Measurements from ENCODE around the gene BUD31. TPM values are rescaled to one million over a fixed set of nuclear protein-coding genes. Genes with fewer than 3 reads are reported as not detected.
A peak's percentile ranks its signal among the peaks of the same experiment; 100 is the strongest.

BUD31 gene
- total and polyA plus RNA-seq, 9 of the 15 experiments (the other 6 are each of a cell fraction or from before 2014, with no cell fraction given): 105 to 342 (median 247) TPM

DNA sequence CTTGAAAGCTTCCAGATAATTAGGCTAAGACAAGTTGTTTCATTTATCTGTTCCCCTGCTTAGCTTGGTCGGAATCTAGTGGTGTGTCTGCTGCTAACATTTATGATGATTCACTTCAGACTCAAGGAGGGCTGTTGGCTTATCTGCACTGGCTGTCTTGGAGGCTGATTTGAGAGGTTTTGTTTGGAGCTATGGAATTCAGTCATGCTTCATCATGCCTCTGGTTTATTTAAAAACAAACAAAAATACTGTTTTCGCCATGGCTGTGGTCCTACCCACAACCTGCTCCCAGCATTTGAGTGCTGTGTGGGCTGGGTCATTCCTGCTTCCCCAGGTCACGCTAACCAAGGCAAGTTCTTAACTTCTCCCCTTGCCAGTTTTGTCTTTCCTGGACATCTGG is 46.0 kb upstream of the BUD31 start (continued):
- TF ChIP-seq JUND (IDR thresholded peaks at IDR 0.05; ENCODE audit: borderline replicate concordance, low read depth, low read length) (peak; percentile 64; the same call in 1 of the 2 replicates), JUND (tag; IDR thresholded peaks at IDR 0.05; ENCODE audit: borderline replicate concordance, low read depth, low read length) (peak; percentile 77; the same call in 2 of the 3 replicates), ZNF609 (CRISPR knock-in tag; IDR thresholded peaks at IDR 0.05; ENCODE audit: borderline replicate concordance) (no peak), ETV1 (tag; conservative IDR thresholded peaks at IDR 0.05; ENCODE audit: low read depth) (no peak), DMBX1 (CRISPR knock-in tag; IDR thresholded peaks at IDR 0.05; ENCODE audit: borderline replicate concordance) (no peak), IRF2 (CRISPR knock-in tag; IDR thresholded peaks at IDR 0.05) (no peak), MBD1 (CRISPR knock-in tag; IDR thresholded peaks at IDR 0.05) (no peak), BHLHE40 (IDR thresholded peaks at IDR 0.05; ENCODE audit: low read length) (no peak; the same call in 1 of the 2 replicates), DPF2 (IDR thresholded peaks at IDR 0.05) (peak; percentile 52; the same call in 1 of the 2 replicates), CREBBP (IDR thresholded peaks at IDR 0.05; ENCODE audit: low read depth, low read length) (no peak), NFE2 (IDR thresholded peaks at IDR 0.05; ENCODE audit: low read depth) (peak; percentile 57), NFRKB (IDR thresholded peaks at IDR 0.05; ENCODE audit: low read depth) (no peak), CHAMP1 (IDR thresholded peaks at IDR 0.05) (no peak), SMARCC2 (IDR thresholded peaks at IDR 0.05; ENCODE audit: low read depth) (0 out of 2 replicates have a peak, but pooled peaks have one; percentile 4), TFAM (CRISPR knock-in tag; conservative IDR thresholded peaks at IDR 0.05) (no peak), SMARCE1 (IDR thresholded peaks at IDR 0.05) (no peak), ZNF239 (CRISPR knock-in tag; IDR thresholded peaks at IDR 0.05) (no peak), RBM17 (IDR thresholded peaks at IDR 0.05; ENCODE audit: borderline replicate concordance, low read depth, low read length) (no peak), ELF1 (tag; IDR thresholded peaks at IDR 0.05) (no peak), POLR3A (IDR thresholded peaks at IDR 0.05; ENCODE audit: borderline replicate concordance, extremely low read depth, insufficient read depth, insufficient read length) (no peak), ETV5 (CRISPR knock-in tag; IDR thresholded peaks at IDR 0.05; ENCODE audit: low read depth) (no peak)
